ENCODE data around the gene PARP11.

- TF ChIP-seq CTCF (IDR thresholded peaks at IDR 0.05; ENCODE audit: insufficient read depth, low read length, poor library complexity, severe bottlenecking) (no peak), EZH2phosphoT487 (conservative IDR thresholded peaks at IDR 0.05; ENCODE audit: low read length) (no peak)
Observed at GRCh38 chr12:3805077-3805476, 68.1 kb downstream of the PARP11 start.
